Mesothelial cell of epicardium (in vitro differentiated cells): Measurements from ENCODE around the gene CSRNP2. TPM values are rescaled to one million over a fixed set of nuclear protein-coding genes. Genes with fewer than 3 reads are reported as not detected.
A peak's percentile ranks its signal among the peaks of the same experiment; 100 is the strongest.

Source experiments
- DNase-seq, 2 experiments: peaks; one replicate each; pipeline ENCODE4 v3.0.0; 2021; ENCODE audit warnings: low spot score in 2 of 2; ENCODE audit not compliant: unreplicated experiment in 2 of 2
- H3K27ac Mint-ChIP-seq: 2 replicates; pipeline ENCODE4 v1.8.0; 2021; ENCODE audit warnings: mixed read lengths
- H3K27me3 Mint-ChIP-seq: 2 replicates; pipeline ENCODE4 v1.8.0; 2021; ENCODE audit warnings: low read depth, mixed read lengths
- H3K36me3 Mint-ChIP-seq: 2 replicates; pipeline ENCODE4 v1.8.0; 2021; ENCODE audit warnings: mixed read lengths
- H3K4me1 Mint-ChIP-seq: 2 replicates; pipeline ENCODE4 v1.8.0; 2021; ENCODE audit warnings: mixed read lengths
- H3K4me3 Mint-ChIP-seq: 2 replicates; pipeline ENCODE4 v1.8.0; 2021; ENCODE audit warnings: mild to moderate bottlenecking, moderate library complexity, mixed read lengths
- H3K9me3 Mint-ChIP-seq: 2 replicates; pipeline ENCODE4 v1.8.0; 2021; ENCODE audit warnings: mixed read lengths
- CTCF ChIP-seq: fragments of 200-600 bp; sonication (generic); IDR thresholded peaks from one replicate; pipeline ENCODE4 v1.5.0; 2021; ENCODE audit warnings: antibody characterized with exemption; ENCODE audit not compliant: unreplicated experiment
- total RNA-seq: library from RNA; stranded (reverse); gene quantifications from 3 replicates; pipeline ENCODE4 v1.2.1, GENCODE V29; 2021

Gene CSRNP2
- total RNA-seq = 47.1 to 50.5 TPM (median 49.0 TPM) in 3 replicates

GRCh38 chr12:51083126-51083833, at the start of gene CSRNP2:
Gene CSRNP2, minus strand, starts transcription at chr12:51083596. Its CDS starts 7,035 bp downstream, at chr12:51076561.
- peak; percentile 89 to 98 for DNase-seq
- no peaks in the 10 kb centered on the region for H3K9me3 Mint-ChIP-seq
- H3K27ac Mint-ChIP-seq = peak within 1 kb of the TSS; percentile 94
- peaks cover 7% of the 10 kb centered on the region for H3K36me3 Mint-ChIP-seq
- H3K27me3 Mint-ChIP-seq = no peaks in the 10 kb centered on the region
- no peak for TF ChIP-seq CTCF
- peaks cover 32% of the 10 kb centered on the region for H3K4me1 Mint-ChIP-seq
- H3K4me3 Mint-ChIP-seq = peak within 1 kb of the TSS; percentile 91

DNA sequence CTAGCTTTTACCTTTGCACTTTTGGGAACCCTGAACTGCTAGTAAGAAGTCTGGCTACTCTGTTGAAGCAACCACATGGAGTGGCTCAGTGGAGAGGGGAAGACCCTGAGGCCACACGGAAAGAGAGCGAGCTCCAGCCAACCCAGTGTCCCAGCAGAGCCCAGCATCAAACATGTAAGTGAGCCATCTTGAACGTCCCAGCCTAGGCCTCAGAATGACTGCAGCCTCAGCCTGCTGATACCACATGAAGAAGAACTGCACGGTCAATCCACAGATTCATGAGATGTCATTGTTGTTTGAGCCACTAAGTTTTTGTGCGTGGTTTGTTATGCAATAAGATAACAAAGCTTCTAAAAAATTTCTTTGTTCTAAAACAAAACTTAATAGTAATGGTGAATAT, 49.3 kb upstream of the CSRNP2 start:
- Mint-ChIP-seq H3K27ac (no peak overlapping the region), H3K9me3 (no peaks in the 10 kb centered on the region), H3K4me3 (no peak overlapping the region), H3K4me1 (peaks cover 9% of the 10 kb centered on the region), H3K27me3 (no peaks in the 10 kb centered on the region), H3K36me3 (peaks cover 3% of the 10 kb centered on the region)
- no peak for DNase-seq
- TF ChIP-seq CTCF = no peak

- no peak for DNase-seq
- Mint-ChIP-seq H3K9me3 (no peaks in the 10 kb centered on the region), H3K27me3 (no peaks in the 10 kb centered on the region), H3K27ac (peak overlapping the region; percentile 69), H3K36me3 (peaks cover 3% of the 10 kb centered on the region), H3K4me1 (peaks cover 14% of the 10 kb centered on the region), H3K4me3 (no peak overlapping the region)
- no peak for TF ChIP-seq CTCF
These were observed 48.5 kb upstream of the CSRNP2 start for GRCh38 chr12:51131745-51132521.

DNA sequence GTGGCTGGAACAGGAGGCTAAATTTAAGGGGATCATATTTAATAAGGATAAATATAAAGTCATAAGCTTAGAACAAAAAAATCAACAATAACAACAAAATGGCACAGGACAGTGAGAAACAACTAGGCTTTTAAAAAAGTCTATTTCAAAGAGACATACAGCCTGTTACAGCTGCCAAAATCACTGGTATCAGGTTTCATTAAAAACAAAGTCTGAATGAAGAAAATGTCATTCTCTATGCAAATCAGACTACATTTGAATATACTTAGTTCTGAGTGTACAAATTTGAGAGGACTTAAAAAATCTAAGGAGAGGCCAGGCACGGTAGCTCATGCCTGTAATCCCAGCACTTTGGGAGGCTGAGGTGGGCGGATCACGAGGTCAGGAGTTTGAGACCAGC, 45.5 kb upstream of the CSRNP2 start:
- Mint-ChIP-seq H3K36me3 (peaks cover 11% of the 10 kb centered on the region), H3K27ac (peak overlapping the region; percentile 31), H3K4me3 (no peak overlapping the region), H3K27me3 (no peaks in the 10 kb centered on the region), H3K4me1 (peaks cover 18% of the 10 kb centered on the region), H3K9me3 (no peaks in the 10 kb centered on the region)
- no peak for TF ChIP-seq CTCF
- no peak for DNase-seq

GRCh38 chr12:51127050-51127729, 43.8 kb upstream of the CSRNP2 start:
- Mint-ChIP-seq H3K27me3 (no peaks in the 10 kb centered on the region), H3K4me1 (peaks cover 18% of the 10 kb centered on the region), H3K36me3 (peaks cover 12% of the 10 kb centered on the region), H3K27ac (peak overlapping the region; percentile 83), H3K4me3 (no peak overlapping the region), H3K9me3 (no peaks in the 10 kb centered on the region)
- TF ChIP-seq CTCF = no peak
- no peak for DNase-seq
